Measurements from ENCODE around the gene JCAD. TPM values are rescaled to one million over a fixed set of nuclear protein-coding genes. Genes with fewer than 3 reads are reported as not detected.
"Not testable (repeated sequence)": the region's sequence is repeated elsewhere in the genome, so short reads cannot be mapped to it uniquely, and the experiment has no call there.

Gene JCAD
- total RNA-seq (33.4 TPM), polyA plus RNA-seq (ENCODE audit: insufficient read depth in 1 of 8, insufficient read length in 8 of 8, low replicate concordance in 1 of 8) (10 to 100 TPM; 21.0 to 44.6 (median 33.9) TPM)
- long read RNA-seq, donor 1, full-length matches to known transcripts, result 1 of 1 reads
- long read RNA-seq, donor 1, partial matches to known transcripts, result 0 of 1 reads
- long read RNA-seq, donor 1, other reads (novel, unspliced or antisense), result 0 of 1 reads
- long read RNA-seq, donor 2, result 0 reads
- long read RNA-seq, donor 3, full-length matches to known transcripts, result 1 of 11 reads
- long read RNA-seq, donor 3, partial matches to known transcripts, result 10 of 11 reads
- long read RNA-seq, donor 3, other reads (novel, unspliced or antisense), result 0 of 11 reads
- long read RNA-seq, donor 4, result 0 reads
- long read RNA-seq, donor 5, full-length matches to known transcripts, result 1 of 30 reads
- long read RNA-seq, donor 5, partial matches to known transcripts, result 29 of 30 reads
- long read RNA-seq, donor 5, other reads (novel, unspliced or antisense), result 0 of 30 reads
- long read RNA-seq, donor 6, result 0 reads
- long read RNA-seq, donor 7, full-length matches to known transcripts, result 1 of 12 reads
- long read RNA-seq, donor 7, partial matches to known transcripts, result 11 of 12 reads
- long read RNA-seq, donor 7, other reads (novel, unspliced or antisense), result 0 of 12 reads
- long read RNA-seq, donor 8, partial matches to known transcripts, result 6 of 6 reads
- long read RNA-seq, donor 8, other reads (novel, unspliced or antisense), result 0 of 6 reads
- long read RNA-seq, donor 9, partial matches to known transcripts, result 5 of 5 reads
- long read RNA-seq, donor 9, other reads (novel, unspliced or antisense), result 0 of 5 reads
- long read RNA-seq, donor 10, full-length matches to known transcripts, result 1 of 1 reads
- long read RNA-seq, donor 10, partial matches to known transcripts, result 0 of 1 reads
- long read RNA-seq, donor 10, other reads (novel, unspliced or antisense), result 0 of 1 reads
- long read RNA-seq, donor 11, partial matches to known transcripts, result 13 of 13 reads
- long read RNA-seq, donor 11, other reads (novel, unspliced or antisense), result 0 of 13 reads

- peak within 1 kb of the TSS; percentile 48 for H3K27ac ChIP-seq (ENCODE audit: low read length)
- H3K27me3 ChIP-seq (ENCODE audit: control insufficient read depth, insufficient read depth, low read length), result peaks cover 18% of the 10 kb centered on the region
- H3K4me1 ChIP-seq (ENCODE audit: control insufficient read depth, insufficient read depth, low read length), result peaks cover 10% of the 10 kb centered on the region
- peak within 1 kb of the TSS; percentile 61 for H3K4me3 ChIP-seq (ENCODE audit: low read length)
- no peaks in the 10 kb centered on the region for H3K36me3 ChIP-seq (ENCODE audit: control insufficient read depth, insufficient read depth, low read length)
- WGBS (ENCODE audit: insufficient coverage), result 3% methylated on average over 60 of the region's 66 CpGs
- no peaks in the 10 kb centered on the region for H3K9me3 ChIP-seq (replicated peaks; ENCODE audit: control insufficient read depth, low read depth, low read length)
- peak; percentile 81 for DNase-seq
Observed at GRCh38 chr10:30059209-30060107, at the start of gene JCAD. JCAD (minus strand) TSS chr10:30059586; CDS start chr10:30047812, 11,774 bp downstream.

- H3K27ac ChIP-seq (ENCODE audit: low read length), result no peak overlapping the region
- H3K9me3 ChIP-seq (replicated peaks; ENCODE audit: control insufficient read depth, low read depth, low read length), result no peaks in the 10 kb centered on the region
- 83% methylated on average over 3 of the region's 5 CpGs for WGBS (ENCODE audit: insufficient coverage)
Observed at GRCh38 chr10:30106987-30107386, 47.6 kb upstream of the JCAD start.

GRCh38 chr10:30103595-30104320, 44.4 kb upstream of the JCAD start:
- Histone ChIP-seq H3K9me3 (replicated peaks; ENCODE audit: control insufficient read depth, low read depth, low read length) (no peaks in the 10 kb centered on the region), H3K27me3 (ENCODE audit: control insufficient read depth, insufficient read depth, low read length) (no peaks in the 10 kb centered on the region), H3K36me3 (ENCODE audit: control insufficient read depth, insufficient read depth, low read length) (no peaks in the 10 kb centered on the region), H3K4me3 (ENCODE audit: low read length) (no peak overlapping the region), H3K27ac (ENCODE audit: low read length) (no peak overlapping the region), H3K4me1 (ENCODE audit: control insufficient read depth, insufficient read depth, low read length) (no peaks in the 10 kb centered on the region)
- 58% methylated on average over 2 of the region's 7 CpGs for WGBS (ENCODE audit: insufficient coverage)
- no peak for DNase-seq

More at GRCh38 chr10:30106987-30107386, 47.6 kb upstream of the JCAD start:
- H3K4me3 ChIP-seq (ENCODE audit: low read length), result no peak overlapping the region
- H3K36me3 ChIP-seq (ENCODE audit: control insufficient read depth, insufficient read depth, low read length), result no peaks in the 10 kb centered on the region
- DNase-seq, result no peak
- H3K4me1 ChIP-seq (ENCODE audit: control insufficient read depth, insufficient read depth, low read length), result peaks cover 2% of the 10 kb centered on the region
- H3K27me3 ChIP-seq (ENCODE audit: control insufficient read depth, insufficient read depth, low read length), result no peaks in the 10 kb centered on the region

- 100% methylated on average over 4 of the region's 7 CpGs for WGBS (ENCODE audit: insufficient coverage)
- H3K36me3 ChIP-seq (ENCODE audit: control insufficient read depth, insufficient read depth, low read length); DNase-seq; H3K27ac ChIP-seq (ENCODE audit: low read length); H3K27me3 ChIP-seq (ENCODE audit: control insufficient read depth, insufficient read depth, low read length); H3K4me1 ChIP-seq (ENCODE audit: control insufficient read depth, insufficient read depth, low read length); H3K4me3 ChIP-seq (ENCODE audit: low read length); H3K9me3 ChIP-seq (replicated peaks; ENCODE audit: control insufficient read depth, low read depth, low read length): not testable (repeated sequence)
Observed at GRCh38 chr10:30099706-30100105, 40.3 kb upstream of the JCAD start.

- H3K4me3 ChIP-seq (ENCODE audit: low read length), result no peak overlapping the region
- no peak for DNase-seq
- no peaks in the 10 kb centered on the region for H3K27me3 ChIP-seq (ENCODE audit: control insufficient read depth, insufficient read depth, low read length)
- H3K4me1 ChIP-seq (ENCODE audit: control insufficient read depth, insufficient read depth, low read length), result no peaks in the 10 kb centered on the region
- no peak overlapping the region for H3K27ac ChIP-seq (ENCODE audit: low read length)
- H3K9me3 ChIP-seq (replicated peaks; ENCODE audit: control insufficient read depth, low read depth, low read length), result no peaks in the 10 kb centered on the region
- no peaks in the 10 kb centered on the region for H3K36me3 ChIP-seq (ENCODE audit: control insufficient read depth, insufficient read depth, low read length)
- WGBS (ENCODE audit: insufficient coverage), result no CpG with 5 or more reads among the region's 1 CpG
Observed at GRCh38 chr10:30099101-30099500, 39.7 kb upstream of the JCAD start.

- Histone ChIP-seq H3K27ac (ENCODE audit: low read length) (no peak overlapping the region), H3K4me3 (ENCODE audit: low read length) (no peak overlapping the region), H3K36me3 (ENCODE audit: control insufficient read depth, insufficient read depth, low read length) (no peaks in the 10 kb centered on the region), H3K9me3 (replicated peaks; ENCODE audit: control insufficient read depth, low read depth, low read length) (no peaks in the 10 kb centered on the region), H3K4me1 (ENCODE audit: control insufficient read depth, insufficient read depth, low read length) (no peaks in the 10 kb centered on the region), H3K27me3 (ENCODE audit: control insufficient read depth, insufficient read depth, low read length) (no peaks in the 10 kb centered on the region)
- peak; percentile 28 for DNase-seq
- 25% methylated on average over 2 of the region's 3 CpGs for WGBS (ENCODE audit: insufficient coverage)
Observed at GRCh38 chr10:30098629-30099028, 39.2 kb upstream of the JCAD start.

GRCh38 chr10:30096564-30096963, 37.2 kb upstream of the JCAD start:
- WGBS (ENCODE audit: insufficient coverage), result 75% methylated on average over 3 of the region's 4 CpGs
- H3K4me1 ChIP-seq (ENCODE audit: control insufficient read depth, insufficient read depth, low read length), result no peaks in the 10 kb centered on the region

GRCh38 chr10:30095631-30096422, 36.4 kb upstream of the JCAD start:
- H3K27me3 ChIP-seq (ENCODE audit: control insufficient read depth, insufficient read depth, low read length), result no peaks in the 10 kb centered on the region

More at GRCh38 chr10:30096564-30096963, 37.2 kb upstream of the JCAD start:
- H3K36me3 ChIP-seq (ENCODE audit: control insufficient read depth, insufficient read depth, low read length), result no peaks in the 10 kb centered on the region
- no peak for DNase-seq
- no peak overlapping the region for H3K4me3 ChIP-seq (ENCODE audit: low read length)
- H3K9me3 ChIP-seq (replicated peaks; ENCODE audit: control insufficient read depth, low read depth, low read length), result no peaks in the 10 kb centered on the region
- H3K27me3 ChIP-seq (ENCODE audit: control insufficient read depth, insufficient read depth, low read length), result no peaks in the 10 kb centered on the region
- no peak overlapping the region for H3K27ac ChIP-seq (ENCODE audit: low read length)

More at GRCh38 chr10:30095631-30096422, 36.4 kb upstream of the JCAD start:
- no peaks in the 10 kb centered on the region for H3K4me1 ChIP-seq (ENCODE audit: control insufficient read depth, insufficient read depth, low read length)
- DNase-seq, result no peak
- H3K9me3 ChIP-seq (replicated peaks; ENCODE audit: control insufficient read depth, low read depth, low read length), result no peaks in the 10 kb centered on the region
- 100% methylated on average over 1 of the region's 6 CpGs for WGBS (ENCODE audit: insufficient coverage)
- no peak overlapping the region for H3K27ac ChIP-seq (ENCODE audit: low read length)
- no peak overlapping the region for H3K4me3 ChIP-seq (ENCODE audit: low read length)
- no peaks in the 10 kb centered on the region for H3K36me3 ChIP-seq (ENCODE audit: control insufficient read depth, insufficient read depth, low read length)

All from muscle of leg (tissue), 16 donors.